VCaP (cell line): Measurements from ENCODE around the gene KCMF1.

Experiments
- H3K27ac ChIP-seq: fragments of 450-650 bp; 2 replicates; pipeline ENCODE4 v1.5.1; 2017
- CTCF ChIP-seq: fragments of 450-650 bp; conservative IDR thresholded peaks from 2 replicates; pipeline ENCODE4 v1.5.1; 2017; ENCODE audit warnings: mild to moderate bottlenecking, moderate library complexity

The KCMF1 gene

DNA sequence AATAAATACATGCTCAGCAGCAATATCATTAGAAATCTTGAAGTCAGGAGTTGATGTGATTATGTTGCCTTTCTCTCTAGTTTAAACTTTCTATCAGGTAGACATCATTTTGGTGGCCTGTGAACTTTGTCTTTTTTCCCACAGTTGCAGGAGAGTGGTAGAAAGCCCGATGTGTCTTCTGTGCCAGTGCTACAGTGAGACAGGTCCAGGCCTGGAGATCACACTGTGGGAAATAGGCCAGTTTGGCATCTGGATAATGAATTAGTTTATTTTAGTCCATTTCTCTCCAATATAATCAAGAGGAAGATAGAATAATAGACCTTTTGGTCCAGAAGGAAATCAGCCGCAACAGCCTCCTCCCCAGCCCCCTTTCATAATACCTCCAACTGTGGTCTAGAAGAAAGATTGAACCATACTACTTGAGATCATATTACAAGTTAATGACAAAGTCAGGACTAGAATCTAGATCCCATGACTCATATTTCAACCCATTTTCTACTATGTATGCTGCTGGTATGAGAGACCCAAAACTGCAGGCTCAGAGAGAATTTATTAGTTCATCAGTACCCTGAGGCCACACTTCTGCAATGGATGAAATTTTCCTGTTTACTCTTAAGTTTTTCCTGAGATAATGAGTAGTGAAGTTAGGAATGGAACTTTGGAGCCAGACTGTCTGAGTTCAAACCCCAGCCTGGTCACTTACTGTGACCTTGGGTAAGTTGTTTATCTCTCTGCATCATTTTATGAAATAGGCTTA lies 20.6 kb downstream of the KCMF1 start:
- TF ChIP-seq CTCF = no peak

GRCh38 chr2:84995826-84996225 lies 24.9 kb downstream of the KCMF1 start:
- peak overlapping the region; percentile 69; the same call in 1 of the 2 replicates for H3K27ac ChIP-seq
- TF ChIP-seq CTCF = no peak

More for the DNA sequence above, 20.6 kb downstream of the KCMF1 start:
- no peak overlapping the region for H3K27ac ChIP-seq

DNA sequence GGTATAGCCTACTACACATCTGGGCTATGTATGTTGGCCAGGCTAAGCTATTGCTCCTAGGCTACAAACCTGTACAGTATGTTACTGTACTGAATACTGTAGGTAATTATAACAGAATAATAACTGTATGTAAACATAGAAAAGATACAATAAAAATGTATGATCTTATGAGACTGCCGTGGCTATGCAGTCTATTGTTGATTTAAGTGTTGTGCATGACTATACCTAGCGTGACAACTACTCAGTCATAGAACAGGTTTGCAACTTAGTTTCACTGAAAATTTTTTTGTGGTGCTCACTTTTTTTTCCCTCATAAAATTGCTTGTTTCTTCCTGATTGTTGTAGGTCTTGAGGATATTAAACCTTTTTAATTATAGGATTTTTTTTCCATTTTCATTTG lies 25.9 kb downstream of the KCMF1 start:
- H3K27ac ChIP-seq = peak overlapping the region; percentile 69
- TF ChIP-seq CTCF = no peak

- no peak overlapping the region for H3K27ac ChIP-seq
- no peak for TF ChIP-seq CTCF
These were observed 28.6 kb downstream of the KCMF1 start for GRCh38 chr2:84999553-84999955.

GRCh38 chr2:85001595-85001994 lies 30.6 kb downstream of the KCMF1 start:
- no peak for TF ChIP-seq CTCF
- no peak overlapping the region for H3K27ac ChIP-seq

GRCh38 chr2:85002534-85002933 lies 31.6 kb downstream of the KCMF1 start:
- TF ChIP-seq CTCF = no peak
- no peak overlapping the region for H3K27ac ChIP-seq

- no peak overlapping the region for H3K27ac ChIP-seq
- TF ChIP-seq CTCF = no peak
These were observed 37.3 kb downstream of the KCMF1 start for GRCh38 chr2:85008252-85008651.
